ENCODE measurements around the gene ACTR1B.

Gene ACTR1B

GRCh38 chr2:97656129-97656755, 7.6 kb downstream of the ACTR1B start:
- ATAC-seq (ENCODE audit: insufficient read depth, low read depth) (no peak), DNase-seq (no peak)
- Histone ChIP-seq H3K36me3 (ENCODE audit: insufficient read depth, low read length) (peaks cover 63% of the 10 kb centered on the region), H3K4me2 (ENCODE audit: insufficient read depth, low read length) (no peak overlapping the region), H4K20me1 (ENCODE audit: insufficient read depth, low read length) (peaks cover 38% of the 10 kb centered on the region), H3K79me2 (ENCODE audit: insufficient read depth, low read length) (peaks cover 17% of the 10 kb centered on the region), H2AFZ (ENCODE audit: low read depth, low read length) (no peak overlapping the region), H3K9me3 (ENCODE audit: insufficient read depth, low read length, severe bottlenecking) (no peaks in the 10 kb centered on the region), H3K4me1 (ENCODE audit: insufficient read depth, low read length) (peaks cover 5% of the 10 kb centered on the region; the same call in 1 of the 2 replicates), H3K27ac (ENCODE audit: low read length) (no peak overlapping the region), H3K9ac (ENCODE audit: low read depth, low read length) (no peak overlapping the region), H3K4me3 (ENCODE audit: low read depth in 1 of 2, low read length in 2 of 2) (no peak overlapping the region), H3K27me3 (ENCODE audit: insufficient read depth, low read length, poor library complexity) (no peaks in the 10 kb centered on the region)
- no peak for TF ChIP-seq EZH2 (IDR thresholded peaks at IDR 0.05; ENCODE audit: borderline replicate concordance, low read depth, low read length, severe bottlenecking)

GRCh38 chr2:97654791-97655190, 9.1 kb downstream of the ACTR1B start:
- Histone ChIP-seq H3K9me3 (ENCODE audit: insufficient read depth, low read length, severe bottlenecking) (no peaks in the 10 kb centered on the region), H3K4me1 (ENCODE audit: insufficient read depth, low read length) (no peaks in the 10 kb centered on the region), H3K9ac (ENCODE audit: low read depth, low read length) (no peak overlapping the region), H2AFZ (ENCODE audit: low read depth, low read length) (no peak overlapping the region), H3K27me3 (ENCODE audit: insufficient read depth, low read length, poor library complexity) (no peaks in the 10 kb centered on the region), H3K27ac (ENCODE audit: low read length) (no peak overlapping the region), H4K20me1 (ENCODE audit: insufficient read depth, low read length) (peaks cover 24% of the 10 kb centered on the region), H3K4me3 (ENCODE audit: low read depth in 1 of 2, low read length in 2 of 2) (no peak overlapping the region), H3K4me2 (ENCODE audit: insufficient read depth, low read length) (no peak overlapping the region), H3K36me3 (ENCODE audit: insufficient read depth, low read length) (peaks cover 50% of the 10 kb centered on the region), H3K79me2 (ENCODE audit: insufficient read depth, low read length) (peaks cover 3% of the 10 kb centered on the region)
- DNase-seq (no peak), ATAC-seq (ENCODE audit: insufficient read depth, low read depth) (no peak)
- TF ChIP-seq EZH2 (IDR thresholded peaks at IDR 0.05; ENCODE audit: borderline replicate concordance, low read depth, low read length, severe bottlenecking): no peak
- TF ChIP-seq CTCF (IDR thresholded peaks at IDR 0.05; ENCODE audit: borderline replicate concordance, extremely low read depth, low read length, poor library complexity, severe bottlenecking): no peak

- peaks cover 50% of the 10 kb centered on the region for H3K36me3 ChIP-seq (ENCODE audit: insufficient read depth, low read length)
- H2AFZ ChIP-seq (ENCODE audit: low read depth, low read length): no peak overlapping the region
- no peak overlapping the region for H3K4me2 ChIP-seq (ENCODE audit: insufficient read depth, low read length)
- H3K4me3 ChIP-seq (ENCODE audit: low read depth in 1 of 2, low read length in 2 of 2): no peak overlapping the region
- H3K79me2 ChIP-seq (ENCODE audit: insufficient read depth, low read length): no peaks in the 10 kb centered on the region
- H3K27ac ChIP-seq (ENCODE audit: low read length): no peak overlapping the region
- no peaks in the 10 kb centered on the region for H3K27me3 ChIP-seq (ENCODE audit: insufficient read depth, low read length, poor library complexity)
- no peaks in the 10 kb centered on the region for H3K4me1 ChIP-seq (ENCODE audit: insufficient read depth, low read length)
- no peak overlapping the region for H3K9ac ChIP-seq (ENCODE audit: low read depth, low read length)
- TF ChIP-seq CTCF (IDR thresholded peaks at IDR 0.05; ENCODE audit: borderline replicate concordance, extremely low read depth, low read length, poor library complexity, severe bottlenecking) (no peak), EZH2 (IDR thresholded peaks at IDR 0.05; ENCODE audit: borderline replicate concordance, low read depth, low read length, severe bottlenecking) (no peak)
- no peaks in the 10 kb centered on the region for H3K9me3 ChIP-seq (ENCODE audit: insufficient read depth, low read length, severe bottlenecking)
- ATAC-seq (ENCODE audit: insufficient read depth, low read depth) (no peak), DNase-seq (no peak)
- H4K20me1 ChIP-seq (ENCODE audit: insufficient read depth, low read length): peaks cover 19% of the 10 kb centered on the region
Measured at GRCh38 chr2:97654309-97654708, 9.5 kb downstream of the ACTR1B start.

GRCh38 chr2:97653874-97654273, 10.0 kb downstream of the ACTR1B start:
- ATAC-seq (ENCODE audit: insufficient read depth, low read depth) (no peak), DNase-seq (no peak)
- Histone ChIP-seq H3K27ac (ENCODE audit: low read length) (no peak overlapping the region), H3K36me3 (ENCODE audit: insufficient read depth, low read length) (peaks cover 50% of the 10 kb centered on the region), H3K9ac (ENCODE audit: low read depth, low read length) (no peak overlapping the region), H3K9me3 (ENCODE audit: insufficient read depth, low read length, severe bottlenecking) (no peaks in the 10 kb centered on the region), H3K79me2 (ENCODE audit: insufficient read depth, low read length) (no peaks in the 10 kb centered on the region), H4K20me1 (ENCODE audit: insufficient read depth, low read length) (peaks cover 15% of the 10 kb centered on the region; the same call in 1 of the 2 replicates), H3K4me3 (ENCODE audit: low read depth in 1 of 2, low read length in 2 of 2) (no peak overlapping the region), H2AFZ (ENCODE audit: low read depth, low read length) (no peak overlapping the region), H3K4me2 (ENCODE audit: insufficient read depth, low read length) (no peak overlapping the region), H3K4me1 (ENCODE audit: insufficient read depth, low read length) (no peaks in the 10 kb centered on the region), H3K27me3 (ENCODE audit: insufficient read depth, low read length, poor library complexity) (no peaks in the 10 kb centered on the region)
- TF ChIP-seq EZH2 (IDR thresholded peaks at IDR 0.05; ENCODE audit: borderline replicate concordance, low read depth, low read length, severe bottlenecking) (no peak), CTCF (IDR thresholded peaks at IDR 0.05; ENCODE audit: borderline replicate concordance, extremely low read depth, low read length, poor library complexity, severe bottlenecking) (no peak)

All from DND-41 (cell line).